Islet precursor cell (in vitro differentiated cells): ENCODE results near the gene EXOC3.

ENCODE experiments used
- DNase-seq: peaks from one replicate; pipeline ENCODE4 v3.0.0-alpha.2; 2018

Gene EXOC3

GRCh38 chr5:489689-490080, 46.7 kb downstream of the EXOC3 start:
- no peak for DNase-seq

- DNase-seq: no peak
Observed at GRCh38 chr5:490116-491106, 47.4 kb downstream of the EXOC3 start.

GRCh38 chr5:491119-491855, 48.3 kb downstream of the EXOC3 start:
- DNase-seq: no peak

GRCh38 chr5:491856-492155, 48.8 kb downstream of the EXOC3 start:
- no peak for DNase-seq

- DNase-seq: no peak
Observed at GRCh38 chr5:492314-492893, 49.4 kb downstream of the EXOC3 start.

- DNase-seq: no peak
Observed at GRCh38 chr5:493119-493701, 50.2 kb downstream of the EXOC3 start.

GRCh38 chr5:493758-494157, 50.8 kb downstream of the EXOC3 start:
- DNase-seq: no peak

- no peak for DNase-seq
Observed at GRCh38 chr5:494667-495255, 51.8 kb downstream of the EXOC3 start.

- no peak for DNase-seq
Observed at GRCh38 chr5:496028-496427, 53.1 kb downstream of the EXOC3 start.

GRCh38 chr5:497090-497700, 54.2 kb downstream of the EXOC3 start:
- DNase-seq: no peak

GRCh38 chr5:497871-498509, 55.0 kb downstream of the EXOC3 start:
- no peak for DNase-seq

- no peak for DNase-seq
Observed at GRCh38 chr5:499233-500209, 56.5 kb downstream of the EXOC3 start.

- DNase-seq: no peak
Observed at GRCh38 chr5:500491-500890, 57.5 kb downstream of the EXOC3 start.

GRCh38 chr5:501105-501830, 58.3 kb downstream of the EXOC3 start:
- no peak for DNase-seq

GRCh38 chr5:501831-502184, 58.8 kb downstream of the EXOC3 start:
- no peak for DNase-seq

- DNase-seq: peak; percentile 73
Observed at GRCh38 chr5:502325-503079, 59.5 kb downstream of the EXOC3 start.

GRCh38 chr5:504326-505154, 61.6 kb downstream of the EXOC3 start:
- DNase-seq: no peak

- DNase-seq: no peak
Observed at GRCh38 chr5:505951-506525, 63.1 kb downstream of the EXOC3 start.
